ENCODE measurements around the gene TSSC4.

Gene TSSC4

GRCh38 chr11:2420502-2421225 is 20.1 kb downstream of the TSSC4 start:
- peak; percentile 88 for TF ChIP-seq CTCF (conservative IDR thresholded peaks at IDR 0.05; ENCODE audit: low read depth, low read length)
- no peak overlapping the region for H3K4me3 ChIP-seq (ENCODE audit: low read length)
- DNase-seq (ENCODE audit: low read depth), result no peak

- DNase-seq (ENCODE audit: low read depth), result no peak
- no peak overlapping the region for H3K4me3 ChIP-seq (ENCODE audit: low read length)
- TF ChIP-seq CTCF (conservative IDR thresholded peaks at IDR 0.05; ENCODE audit: low read depth, low read length), result no peak
Measured at GRCh38 chr11:2421226-2421994, 20.9 kb downstream of the TSSC4 start.

- no peak for TF ChIP-seq CTCF (conservative IDR thresholded peaks at IDR 0.05; ENCODE audit: low read depth, low read length)
- DNase-seq (ENCODE audit: low read depth), result no peak
- no peak overlapping the region for H3K4me3 ChIP-seq (ENCODE audit: low read length)
Measured at GRCh38 chr11:2421996-2422395, 21.4 kb downstream of the TSSC4 start.

GRCh38 chr11:2422461-2423156 is 22.1 kb downstream of the TSSC4 start:
- no peak overlapping the region for H3K4me3 ChIP-seq (ENCODE audit: low read length)
- no peak for TF ChIP-seq CTCF (conservative IDR thresholded peaks at IDR 0.05; ENCODE audit: low read depth, low read length)
- no peak for DNase-seq (ENCODE audit: low read depth)

- no peak for DNase-seq (ENCODE audit: low read depth)
- TF ChIP-seq CTCF (conservative IDR thresholded peaks at IDR 0.05; ENCODE audit: low read depth, low read length), result no peak
- H3K4me3 ChIP-seq (ENCODE audit: low read length), result no peak overlapping the region
Measured at GRCh38 chr11:2423157-2424025, 22.8 kb downstream of the TSSC4 start.

- no peak for DNase-seq (ENCODE audit: low read depth)
- H3K4me3 ChIP-seq (ENCODE audit: low read length), result no peak overlapping the region
- TF ChIP-seq CTCF (conservative IDR thresholded peaks at IDR 0.05; ENCODE audit: low read depth, low read length), result no peak
Measured at GRCh38 chr11:2424811-2425495, 24.4 kb downstream of the TSSC4 start.

All from retinal pigment epithelial cell (primary cell).